Measurements from ENCODE around the gene PPP1R14D.

- TF ChIP-seq, protein P1, sequence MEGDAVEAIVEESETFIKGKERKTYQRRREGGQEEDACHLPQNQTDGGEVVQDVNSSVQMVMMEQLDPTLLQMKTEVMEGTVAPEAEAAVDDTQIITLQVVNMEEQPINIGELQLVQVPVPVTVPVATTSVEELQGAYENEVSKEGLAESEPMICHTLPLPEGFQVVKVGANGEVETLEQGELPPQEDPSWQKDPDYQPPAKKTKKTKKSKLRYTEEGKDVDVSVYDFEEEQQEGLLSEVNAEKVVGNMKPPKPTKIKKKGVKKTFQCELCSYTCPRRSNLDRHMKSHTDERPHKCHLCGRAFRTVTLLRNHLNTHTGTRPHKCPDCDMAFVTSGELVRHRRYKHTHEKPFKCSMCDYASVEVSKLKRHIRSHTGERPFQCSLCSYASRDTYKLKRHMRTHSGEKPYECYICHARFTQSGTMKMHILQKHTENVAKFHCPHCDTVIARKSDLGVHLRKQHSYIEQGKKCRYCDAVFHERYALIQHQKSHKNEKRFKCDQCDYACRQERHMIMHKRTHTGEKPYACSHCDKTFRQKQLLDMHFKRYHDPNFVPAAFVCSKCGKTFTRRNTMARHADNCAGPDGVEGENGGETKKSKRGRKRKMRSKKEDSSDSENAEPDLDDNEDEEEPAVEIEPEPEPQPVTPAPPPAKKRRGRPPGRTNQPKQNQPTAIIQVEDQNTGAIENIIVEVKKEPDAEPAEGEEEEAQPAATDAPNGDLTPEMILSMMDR (conservative IDR thresholded peaks at IDR 0.05; ENCODE audit: low read length) = no peak
- no peak for TF ChIP-seq EZH2phosphoT487 (IDR thresholded peaks at IDR 0.05; ENCODE audit: borderline replicate concordance, low read depth, low read length)
Measured at GRCh38 chr15:40770147-40770721, 58.3 kb downstream of the PPP1R14D start.

Data from OCI-LY7 (cell line).